Calu3 (cell line): Measurements from ENCODE around the gene ASTN2. TPM values are rescaled to one million over a fixed set of nuclear protein-coding genes. Genes with fewer than 3 reads are reported as not detected.

Source experiments
- BruUV-seq: library from RNA; stranded (reverse); fragments of 400-500 nt; replicated peaks from 2 replicates; lab custom pipeline; 2021; lab: Mats Ljungman, UMichigan
- CTCF ChIA-PET: fragments of 300-600 bp; sonication (Branson Sonifier 250); formaldehyde crosslinking; loops from one replicate; lab custom pipeline; 2022; ENCODE audit warnings: antibody characterized with exemption; lab: Charles Lee
- DNase-seq: peaks from one replicate; pipeline ENCODE4 v3.0.0; 2022
- H3K27ac Mint-ChIP-seq: one replicate; pipeline ENCODE4 v1.8.0; 2022; ENCODE audit warnings: mixed read lengths; ENCODE audit not compliant: unreplicated experiment
- H3K27me3 Mint-ChIP-seq: one replicate; pipeline ENCODE4 v1.8.0; 2022; ENCODE audit warnings: mixed read lengths; ENCODE audit not compliant: unreplicated experiment
- H3K36me3 Mint-ChIP-seq: one replicate; pipeline ENCODE4 v1.8.0; 2022; ENCODE audit warnings: mild to moderate bottlenecking, moderate library complexity, mixed read lengths; ENCODE audit not compliant: insufficient read depth, unreplicated experiment
- H3K4me1 Mint-ChIP-seq: one replicate; pipeline ENCODE4 v1.8.0; 2022; ENCODE audit warnings: mild to moderate bottlenecking, low read depth, mixed read lengths; ENCODE audit not compliant: unreplicated experiment
- H3K4me3 Mint-ChIP-seq: one replicate; pipeline ENCODE4 v1.8.0; 2022; ENCODE audit warnings: mild to moderate bottlenecking, low read depth, moderate library complexity, mixed read lengths; ENCODE audit not compliant: unreplicated experiment
- H3K9me3 Mint-ChIP-seq: one replicate; pipeline ENCODE4 v1.8.0; 2022; ENCODE audit warnings: low read depth, mixed read lengths; ENCODE audit not compliant: unreplicated experiment
- intact Hi-C: fragments of 100-400 bp; cut with micrococcal nuclease; formaldehyde crosslinking; loops from one replicate; pipeline ENCODE4 v1.10.0; 2022; ENCODE audit not compliant: unreplicated experiment
- total RNA-seq: library from RNA; stranded (reverse); gene quantifications from 2 replicates; pipeline ENCODE4 v1.2.3, GENCODE V29; 2022
- TF ChIP-seq, protein P1 (sequence below): fragments of 200-600 bp; IDR thresholded peaks from one replicate; pipeline ENCODE4 v1.8.0; 2022; ENCODE audit warnings: antibody characterized with exemption; ENCODE audit not compliant: unreplicated experiment

The ASTN2 gene
- total RNA-seq, 1 experiment from 2014 or later = 1.7 TPM

DNA sequence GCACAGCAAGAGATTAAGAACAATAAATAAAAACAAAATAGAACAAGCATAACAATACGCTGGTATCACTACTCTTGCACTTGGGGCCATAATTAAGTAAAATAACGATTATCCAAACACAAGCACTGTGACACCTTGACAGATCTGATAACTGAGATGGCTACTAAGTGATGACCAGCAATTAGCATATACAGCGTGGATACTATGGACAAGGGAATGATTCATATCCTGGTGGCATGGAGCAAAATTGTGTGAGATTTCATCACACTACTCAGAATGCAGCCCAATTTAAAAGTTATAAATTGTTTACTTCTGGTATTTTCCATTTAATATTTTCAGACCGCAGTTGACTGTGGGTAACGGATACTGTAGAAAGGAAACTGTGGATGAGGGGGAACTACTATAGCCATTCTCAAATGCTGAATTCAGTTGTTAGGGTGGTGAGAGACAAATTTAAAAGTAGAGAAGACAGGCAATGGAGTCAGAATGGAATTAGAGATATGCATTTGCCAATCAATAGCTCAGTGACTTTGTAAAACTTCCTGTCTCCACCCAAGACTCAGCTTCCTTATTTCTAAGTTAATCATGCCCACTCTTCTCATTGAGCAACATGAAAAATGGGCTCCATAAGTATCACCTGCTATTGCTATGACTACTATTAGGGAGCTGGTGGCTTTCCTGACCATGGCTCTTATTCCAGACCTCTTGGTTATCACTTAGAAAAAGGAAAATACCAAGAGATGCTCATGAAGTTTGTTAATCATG lies 427.0 kb downstream of the ASTN2 start:
- TF ChIP-seq, protein P1, sequence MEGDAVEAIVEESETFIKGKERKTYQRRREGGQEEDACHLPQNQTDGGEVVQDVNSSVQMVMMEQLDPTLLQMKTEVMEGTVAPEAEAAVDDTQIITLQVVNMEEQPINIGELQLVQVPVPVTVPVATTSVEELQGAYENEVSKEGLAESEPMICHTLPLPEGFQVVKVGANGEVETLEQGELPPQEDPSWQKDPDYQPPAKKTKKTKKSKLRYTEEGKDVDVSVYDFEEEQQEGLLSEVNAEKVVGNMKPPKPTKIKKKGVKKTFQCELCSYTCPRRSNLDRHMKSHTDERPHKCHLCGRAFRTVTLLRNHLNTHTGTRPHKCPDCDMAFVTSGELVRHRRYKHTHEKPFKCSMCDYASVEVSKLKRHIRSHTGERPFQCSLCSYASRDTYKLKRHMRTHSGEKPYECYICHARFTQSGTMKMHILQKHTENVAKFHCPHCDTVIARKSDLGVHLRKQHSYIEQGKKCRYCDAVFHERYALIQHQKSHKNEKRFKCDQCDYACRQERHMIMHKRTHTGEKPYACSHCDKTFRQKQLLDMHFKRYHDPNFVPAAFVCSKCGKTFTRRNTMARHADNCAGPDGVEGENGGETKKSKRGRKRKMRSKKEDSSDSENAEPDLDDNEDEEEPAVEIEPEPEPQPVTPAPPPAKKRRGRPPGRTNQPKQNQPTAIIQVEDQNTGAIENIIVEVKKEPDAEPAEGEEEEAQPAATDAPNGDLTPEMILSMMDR = no peak
- no peak overlapping the region for H3K4me3 Mint-ChIP-seq
- H3K27me3 Mint-ChIP-seq = no peaks in the 10 kb centered on the region
- H3K36me3 Mint-ChIP-seq = no peaks in the 10 kb centered on the region
- H3K27ac Mint-ChIP-seq = no peak overlapping the region
- peaks cover 3% of the 10 kb centered on the region for H3K9me3 Mint-ChIP-seq
- no peak for DNase-seq
- BruUV-seq = no TSS peak
- intact Hi-C loops = no loop called here
- H3K4me1 Mint-ChIP-seq = no peaks in the 10 kb centered on the region
- CTCF ChIA-PET = no interaction called here

DNA sequence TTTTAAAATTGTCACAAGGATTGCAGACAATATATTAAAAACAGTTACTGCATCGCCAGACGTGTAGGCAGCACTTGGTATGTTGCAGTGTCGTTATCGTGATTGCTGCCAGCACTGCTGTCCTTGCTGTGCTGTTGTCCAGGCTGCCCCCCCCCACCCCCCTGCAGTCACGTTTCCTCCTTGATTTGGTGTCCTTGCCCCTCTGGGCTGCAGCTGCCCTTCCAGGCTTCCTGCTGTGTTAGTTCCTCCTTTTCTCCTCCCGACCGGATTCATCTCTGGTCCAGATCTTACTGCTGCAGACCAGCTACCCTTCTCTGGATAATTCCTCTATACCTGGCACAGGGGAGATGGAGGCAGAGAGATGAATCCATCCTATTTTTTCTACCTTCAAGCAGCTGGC lies 428.8 kb downstream of the ASTN2 start:
- H3K27ac Mint-ChIP-seq = no peak overlapping the region
- TF ChIP-seq, protein P1 = no peak
- intact Hi-C loops = no loop called here
- CTCF ChIA-PET = interaction anchor here (0.6 kb wide), 1 partner anchor 134 kb away, joined by 3 read pairs; no protein-coding TSS in a partner anchor
- H3K27me3 Mint-ChIP-seq = no peaks in the 10 kb centered on the region
- no peak for DNase-seq
- no peak overlapping the region for H3K4me3 Mint-ChIP-seq
- no peaks in the 10 kb centered on the region for H3K4me1 Mint-ChIP-seq
- BruUV-seq = no TSS peak
- H3K9me3 Mint-ChIP-seq = peaks cover 3% of the 10 kb centered on the region
- no peaks in the 10 kb centered on the region for H3K36me3 Mint-ChIP-seq

DNA sequence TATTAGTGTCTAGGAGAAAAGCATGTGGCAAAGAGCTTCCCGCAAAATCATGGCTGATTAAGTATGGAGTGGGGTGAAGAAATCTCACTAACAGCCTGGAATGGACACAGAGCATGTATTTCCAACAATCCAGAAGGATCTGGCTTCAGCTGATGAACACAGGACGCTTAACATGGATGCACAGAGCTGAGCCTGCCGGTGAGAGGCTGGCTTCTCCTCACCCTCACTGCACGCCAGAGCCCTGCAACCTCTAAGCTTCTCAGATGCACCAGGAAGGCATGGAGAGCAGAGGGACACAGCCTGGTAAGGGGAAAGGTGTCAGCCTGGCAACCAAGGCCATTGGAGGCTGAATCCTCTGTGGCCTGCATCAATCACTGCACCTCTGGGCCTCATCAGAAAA lies 429.3 kb downstream of the ASTN2 start:
- intact Hi-C loops = no loop called here
- no TSS peak for BruUV-seq
- Mint-ChIP-seq H3K36me3 (no peaks in the 10 kb centered on the region), H3K27me3 (no peaks in the 10 kb centered on the region), H3K4me1 (no peaks in the 10 kb centered on the region), H3K27ac (no peak overlapping the region), H3K9me3 (peaks cover 3% of the 10 kb centered on the region), H3K4me3 (no peak overlapping the region)
- CTCF ChIA-PET = no interaction called here
- TF ChIP-seq, protein P1 = no peak
- no peak for DNase-seq

DNA sequence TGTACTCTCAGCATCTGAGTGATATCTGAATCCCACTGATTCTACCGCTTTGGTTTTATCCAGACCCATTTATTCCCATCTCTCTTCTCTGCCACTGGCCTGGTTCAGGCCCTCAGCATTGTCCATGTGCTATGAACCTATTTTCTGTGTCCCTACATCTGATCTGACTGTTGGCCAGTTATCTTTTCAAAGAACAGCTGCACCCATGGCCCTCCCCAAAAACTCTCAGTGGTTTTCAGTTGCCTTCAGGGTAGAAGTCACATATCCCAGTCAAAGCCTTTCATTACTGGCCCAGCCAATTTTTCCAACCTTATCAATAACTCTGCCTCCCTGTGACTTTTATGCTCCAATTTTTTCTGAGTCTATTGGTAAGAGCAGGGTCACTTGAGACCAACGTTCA lies 430.7 kb downstream of the ASTN2 start:
- intact Hi-C loops = no loop called here
- H3K36me3 Mint-ChIP-seq = no peaks in the 10 kb centered on the region
- TF ChIP-seq, protein P1 = no peak
- no peaks in the 10 kb centered on the region for H3K4me1 Mint-ChIP-seq
- BruUV-seq = no TSS peak
- no peak overlapping the region for H3K4me3 Mint-ChIP-seq
- CTCF ChIA-PET = no interaction called here
- H3K9me3 Mint-ChIP-seq = no peaks in the 10 kb centered on the region
- DNase-seq = no peak
- H3K27me3 Mint-ChIP-seq = no peaks in the 10 kb centered on the region
- no peak overlapping the region for H3K27ac Mint-ChIP-seq
